GM23338 (cell line): ENCODE data around the gene BTBD9. TPM values are rescaled to one million over a fixed set of nuclear protein-coding genes. Genes with fewer than 3 reads are reported as not detected.

Source experiments
- ATAC-seq: fragments of 200-7000 bp; cut with Tn5 transposase; 3 replicates; pipeline ENCODE4 v1.9.1; 2020
- DNase-seq: peaks from one replicate; pipeline ENCODE4 v3.0.0-alpha.2; 2015; ENCODE audit warnings: low spot score
- H2AFZ ChIP-seq: fragments of 200-600 bp; sonication (generic); 2 replicates; pipeline ENCODE4 v1.8.0; 2016; ENCODE audit warnings: antibody characterized with exemption, mild to moderate bottlenecking, moderate library complexity
- H3F3A ChIP-seq: fragments of 200-600 bp; sonication (generic); replicated peaks from 2 replicates; pipeline ENCODE4 v1.8.0; 2017; ENCODE audit warnings: antibody characterized with exemption, mixed run types, low read depth
- H3K27ac ChIP-seq: fragments of 200-600 bp; sonication (generic); 2 replicates; pipeline ENCODE4 v1.6.1; 2016; ENCODE audit warnings: low read depth
- H3K27me3 ChIP-seq: fragments of 200-600 bp; sonication (generic); 2 replicates; pipeline ENCODE4 v1.8.0; 2016; ENCODE audit warnings: mild to moderate bottlenecking, mixed run types, moderate library complexity; ENCODE audit not compliant: insufficient read depth
- H3K36me3 ChIP-seq: fragments of 200-600 bp; sonication (generic); 2 replicates; pipeline ENCODE4 v1.8.0; 2016; ENCODE audit warnings: mild to moderate bottlenecking; ENCODE audit not compliant: insufficient read depth
- H3K4me1 ChIP-seq: fragments of 200-600 bp; sonication (generic); 2 replicates; pipeline ENCODE4 v1.8.0; 2016; ENCODE audit warnings: mild to moderate bottlenecking, moderate library complexity; ENCODE audit not compliant: insufficient read depth
- H3K4me2 ChIP-seq: fragments of 200-600 bp; sonication (generic); 2 replicates; pipeline ENCODE4 v1.7.1; 2017; ENCODE audit warnings: mixed run types
- H3K4me3 ChIP-seq: fragments of 200-600 bp; sonication (generic); 2 replicates; pipeline ENCODE4 v1.6.1; 2016; ENCODE audit warnings: mixed run types
- H3K79me2 ChIP-seq: fragments of 200-600 bp; sonication (generic); replicated peaks from 2 replicates; pipeline ENCODE4 v1.8.0; 2017; ENCODE audit warnings: mild to moderate bottlenecking; ENCODE audit not compliant: insufficient read depth
- H3K9me2 ChIP-seq: fragments of 200-600 bp; sonication (generic); 2 replicates; pipeline ENCODE4 v1.8.0; 2017; ENCODE audit not compliant: insufficient read depth
- H4K20me1 ChIP-seq: fragments of 200-600 bp; sonication (generic); replicated peaks from 2 replicates; pipeline ENCODE4 v1.8.0; 2017; ENCODE audit warnings: mild to moderate bottlenecking; ENCODE audit not compliant: insufficient read depth
- H3K27ac Mint-ChIP-seq: 2 replicates; pipeline ENCODE4 v1.8.0; 2020; ENCODE audit warnings: inconsistent platforms, mild to moderate bottlenecking, moderate library complexity, mixed read lengths
- H3K27me3 Mint-ChIP-seq: 3 replicates; pipeline ENCODE4 v1.8.0; 2022; ENCODE audit warnings: low read depth, mild to moderate bottlenecking, moderate library complexity, mixed read lengths, inconsistent platforms; ENCODE audit not compliant: insufficient read depth, poor library complexity
- H3K36me3 Mint-ChIP-seq: 3 replicates; pipeline ENCODE4 v1.8.0; 2021; ENCODE audit warnings: low read depth, mild to moderate bottlenecking, inconsistent platforms, moderate library complexity, mixed read lengths
- H3K4me1 Mint-ChIP-seq: 3 replicates; pipeline ENCODE4 v1.8.0; 2020; ENCODE audit warnings: mild to moderate bottlenecking, inconsistent platforms, mixed read lengths
- H3K4me3 Mint-ChIP-seq: 3 replicates; pipeline ENCODE4 v1.8.0; 2021; ENCODE audit warnings: moderate library complexity, mild to moderate bottlenecking, inconsistent platforms, mixed read lengths
- H3K9me3 Mint-ChIP-seq: 3 replicates; pipeline ENCODE4 v1.8.0; 2020; ENCODE audit warnings: moderate library complexity, mild to moderate bottlenecking, inconsistent platforms, mixed read lengths
- CREB1 ChIP-seq: fragments of 250-450 bp; sonication (Bioruptor Pico); IDR thresholded peaks from 2 replicates; pipeline ENCODE4 v1.5.0; 2020; ENCODE audit warnings: low read depth, mild to moderate bottlenecking, moderate library complexity
- CTCF ChIP-seq, 2 experiments: fragments of 200-600 bp in 1 of 2; sonication (generic) in 1 of 2; conservative IDR thresholded peaks; 2 replicates each; pipeline versions ENCODE4 v1.5.1 to v1.6.1; 2016 to 2017; ENCODE audit warnings: antibody characterized with exemption in 2 of 2, low read depth in 2 of 2, mild to moderate bottlenecking in 2 of 2, moderate library complexity in 1 of 2
- EZH2 ChIP-seq: fragments of 200-600 bp; sonication (generic); IDR thresholded peaks from one replicate; pipeline ENCODE4 v1.8.0; 2017; ENCODE audit warnings: antibody characterized with exemption, mild to moderate bottlenecking, low read depth; ENCODE audit not compliant: unreplicated experiment
- EZH2phosphoT487 ChIP-seq: fragments of 200-600 bp; sonication (generic); IDR thresholded peaks from one replicate; pipeline ENCODE4 v1.8.1; 2018; ENCODE audit warnings: antibody characterized with exemption; ENCODE audit not compliant: unreplicated experiment
- JUNB ChIP-seq: IDR thresholded peaks from one replicate; pipeline ENCODE4 v1.6.1; 2016; ENCODE audit warnings: antibody characterized with exemption; ENCODE audit not compliant: unreplicated experiment
- NANOG ChIP-seq: IDR thresholded peaks from 2 replicates; pipeline ENCODE4 v1.6.1; 2016; ENCODE audit warnings: antibody characterized with exemption, borderline replicate concordance
- POLR2AphosphoS5 ChIP-seq: IDR thresholded peaks from 2 replicates; pipeline ENCODE4 v1.6.1; 2016; ENCODE audit warnings: antibody characterized with exemption, low read depth
- STAT1 ChIP-seq: IDR thresholded peaks from one replicate; pipeline ENCODE4 v1.6.1; 2016; ENCODE audit warnings: antibody characterized with exemption; ENCODE audit not compliant: unreplicated experiment
- ZNF114 ChIP-seq: fragments of 250-450 bp; sonication (Bioruptor Pico); IDR thresholded peaks from 2 replicates; pipeline ENCODE4 v1.5.0; 2020; ENCODE audit warnings: mild to moderate bottlenecking, moderate library complexity
- ZNF331 ChIP-seq: fragments of 250-450 bp; sonication (Bioruptor Pico); IDR thresholded peaks from 2 replicates; pipeline ENCODE4 v1.5.0; 2020; ENCODE audit warnings: low read depth, mild to moderate bottlenecking, moderate library complexity
- polyA plus RNA-seq: library from polyadenylated mRNA; unstranded; fragments of >200 nt; fragmentation: Nextera tagmentation; extraction: Ambion mirVana; gene quantifications from 2 replicates; pipeline ENCODE4 v1.2.1, GENCODE V29; 2016
- total RNA-seq: library from RNA; depleted of rRNA; stranded (reverse); fragments of >200 nt; shearing (Covaris generic); gene quantifications from 2 replicates; pipeline ENCODE4 v1.2.3, GENCODE V29; 2014
- TF ChIP-seq, protein P1 (sequence below): IDR thresholded peaks from 2 replicates; pipeline ENCODE4 v1.6.1; 2016; ENCODE audit warnings: antibody characterized with exemption
- TF ChIP-seq, protein P2 (sequence below): IDR thresholded peaks from one replicate; pipeline ENCODE4 v1.6.1; 2018; ENCODE audit warnings: antibody characterized with exemption; ENCODE audit not compliant: unreplicated experiment

Gene BTBD9
- total and polyA plus RNA-seq, 2 experiments from 2014 or later: 4.2 to 5.3 TPM

- Histone ChIP-seq H2AFZ (no peak overlapping the region), H3K27me3 (no peaks in the 10 kb centered on the region), H3F3A (no peaks in the 10 kb centered on the region), H3K79me2 (no peaks in the 10 kb centered on the region), H3K36me3 (no peaks in the 10 kb centered on the region), H3K27ac (no peak overlapping the region), H3K4me3 (no peak overlapping the region), H4K20me1 (no peaks in the 10 kb centered on the region), H3K4me2 (no peak overlapping the region), H3K9me2 (no peaks in the 10 kb centered on the region), H3K4me1 (no peaks in the 10 kb centered on the region)
- DNase-seq (no peak), ATAC-seq (no peak)
- no peaks in the 10 kb centered on the region for H3K36me3 Mint-ChIP-seq
- no peak for TF ChIP-seq EZH2
- no peak for TF ChIP-seq ZNF331
- TF ChIP-seq, protein P1, sequence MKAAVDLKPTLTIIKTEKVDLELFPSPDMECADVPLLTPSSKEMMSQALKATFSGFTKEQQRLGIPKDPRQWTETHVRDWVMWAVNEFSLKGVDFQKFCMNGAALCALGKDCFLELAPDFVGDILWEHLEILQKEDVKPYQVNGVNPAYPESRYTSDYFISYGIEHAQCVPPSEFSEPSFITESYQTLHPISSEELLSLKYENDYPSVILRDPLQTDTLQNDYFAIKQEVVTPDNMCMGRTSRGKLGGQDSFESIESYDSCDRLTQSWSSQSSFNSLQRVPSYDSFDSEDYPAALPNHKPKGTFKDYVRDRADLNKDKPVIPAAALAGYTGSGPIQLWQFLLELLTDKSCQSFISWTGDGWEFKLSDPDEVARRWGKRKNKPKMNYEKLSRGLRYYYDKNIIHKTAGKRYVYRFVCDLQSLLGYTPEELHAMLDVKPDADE: no peak
- no peaks in the 10 kb centered on the region for H3K9me3 Mint-ChIP-seq
- peaks cover 4% of the 10 kb centered on the region; the same call in 1 of the 3 replicates for H3K4me1 Mint-ChIP-seq
- H3K27ac Mint-ChIP-seq: no peak overlapping the region
- no peak overlapping the region for H3K4me3 Mint-ChIP-seq
- peaks cover 2% of the 10 kb centered on the region for H3K27me3 Mint-ChIP-seq
Observed at GRCh38 chr6:38603496-38603895, 36.2 kb downstream of the BTBD9 start.

DNA sequence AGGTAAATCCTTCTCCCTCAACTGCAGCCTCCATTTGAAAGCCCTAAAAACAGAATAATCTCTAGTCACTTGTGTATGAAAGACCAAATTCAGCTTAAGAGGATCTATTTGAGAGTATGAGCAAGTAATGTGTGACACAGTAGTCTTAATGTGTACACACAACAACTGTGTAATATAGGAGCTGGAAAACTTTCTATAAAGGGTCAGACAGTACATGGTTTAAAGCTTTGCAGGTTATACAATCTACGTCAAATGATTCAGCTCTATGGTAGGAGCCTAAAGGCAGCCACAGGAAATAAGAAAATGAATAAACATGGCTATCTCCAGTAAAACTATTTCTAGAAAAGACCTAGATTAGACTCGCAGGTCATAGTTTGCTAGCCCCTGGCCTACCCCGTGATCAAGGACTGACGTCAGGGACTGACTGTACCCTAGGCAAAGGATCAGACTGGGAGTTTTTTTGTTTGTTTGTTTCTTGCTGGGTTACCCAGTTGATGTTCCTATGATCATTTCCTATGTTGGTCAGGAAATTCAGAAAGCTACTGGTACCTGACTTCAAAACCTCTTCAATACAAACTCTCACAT, 39.7 kb downstream of the BTBD9 start:
- Histone ChIP-seq H3K4me1 (no peaks in the 10 kb centered on the region), H4K20me1 (no peaks in the 10 kb centered on the region), H3K4me3 (no peak overlapping the region), H3K4me2 (no peak overlapping the region), H3K9me2 (no peaks in the 10 kb centered on the region; the same call in 1 of the 2 replicates), H2AFZ (no peak overlapping the region), H3K27me3 (no peaks in the 10 kb centered on the region), H3K36me3 (no peaks in the 10 kb centered on the region), H3K27ac (no peak overlapping the region), H3K79me2 (no peaks in the 10 kb centered on the region), H3F3A (no peaks in the 10 kb centered on the region)
- no peak overlapping the region for H3K4me3 Mint-ChIP-seq
- H3K4me1 Mint-ChIP-seq: peaks cover 10% of the 10 kb centered on the region
- DNase-seq: no peak
- ATAC-seq: no peak
- H3K9me3 Mint-ChIP-seq: no peaks in the 10 kb centered on the region
- H3K27me3 Mint-ChIP-seq: no peaks in the 10 kb centered on the region
- no peaks in the 10 kb centered on the region for H3K36me3 Mint-ChIP-seq
- H3K27ac Mint-ChIP-seq: no peak overlapping the region
- TF ChIP-seq EZH2: no peak
- no peak for TF ChIP-seq CREB1
- TF ChIP-seq STAT1: no peak
- TF ChIP-seq JUNB: no peak
- no peak for TF ChIP-seq ZNF114
- no peak for TF ChIP-seq CTCF (conservative IDR thresholded peaks at IDR 0.05; ENCODE audit: low read depth in 2 of 2)
- no peak for TF ChIP-seq EZH2phosphoT487
- TF ChIP-seq, protein P1: no peak
- no peak for TF ChIP-seq NANOG
- TF ChIP-seq POLR2AphosphoS5: no peak
- TF ChIP-seq, protein P2, sequence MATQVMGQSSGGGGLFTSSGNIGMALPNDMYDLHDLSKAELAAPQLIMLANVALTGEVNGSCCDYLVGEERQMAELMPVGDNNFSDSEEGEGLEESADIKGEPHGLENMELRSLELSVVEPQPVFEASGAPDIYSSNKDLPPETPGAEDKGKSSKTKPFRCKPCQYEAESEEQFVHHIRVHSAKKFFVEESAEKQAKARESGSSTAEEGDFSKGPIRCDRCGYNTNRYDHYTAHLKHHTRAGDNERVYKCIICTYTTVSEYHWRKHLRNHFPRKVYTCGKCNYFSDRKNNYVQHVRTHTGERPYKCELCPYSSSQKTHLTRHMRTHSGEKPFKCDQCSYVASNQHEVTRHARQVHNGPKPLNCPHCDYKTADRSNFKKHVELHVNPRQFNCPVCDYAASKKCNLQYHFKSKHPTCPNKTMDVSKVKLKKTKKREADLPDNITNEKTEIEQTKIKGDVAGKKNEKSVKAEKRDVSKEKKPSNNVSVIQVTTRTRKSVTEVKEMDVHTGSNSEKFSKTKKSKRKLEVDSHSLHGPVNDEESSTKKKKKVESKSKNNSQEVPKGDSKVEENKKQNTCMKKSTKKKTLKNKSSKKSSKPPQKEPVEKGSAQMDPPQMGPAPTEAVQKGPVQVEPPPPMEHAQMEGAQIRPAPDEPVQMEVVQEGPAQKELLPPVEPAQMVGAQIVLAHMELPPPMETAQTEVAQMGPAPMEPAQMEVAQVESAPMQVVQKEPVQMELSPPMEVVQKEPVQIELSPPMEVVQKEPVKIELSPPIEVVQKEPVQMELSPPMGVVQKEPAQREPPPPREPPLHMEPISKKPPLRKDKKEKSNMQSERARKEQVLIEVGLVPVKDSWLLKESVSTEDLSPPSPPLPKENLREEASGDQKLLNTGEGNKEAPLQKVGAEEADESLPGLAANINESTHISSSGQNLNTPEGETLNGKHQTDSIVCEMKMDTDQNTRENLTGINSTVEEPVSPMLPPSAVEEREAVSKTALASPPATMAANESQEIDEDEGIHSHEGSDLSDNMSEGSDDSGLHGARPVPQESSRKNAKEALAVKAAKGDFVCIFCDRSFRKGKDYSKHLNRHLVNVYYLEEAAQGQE: no peak
